ENCODE measurements around the gene WNT11.
"Not testable (repeated sequence)": the region's sequence is repeated elsewhere in the genome, so short reads cannot be mapped to it uniquely, and the experiment has no call there.

The WNT11 gene

GRCh38 chr11:76201056-76201455 lies 5.2 kb downstream of the WNT11 start:
- no peak for DNase-seq

GRCh38 chr11:76200006-76200940 lies 6.0 kb downstream of the WNT11 start:
- DNase-seq = no peak

- DNase-seq = not testable (repeated sequence)
Observed at GRCh38 chr11:76198691-76199090, 7.6 kb downstream of the WNT11 start.

- DNase-seq = no peak
Observed at GRCh38 chr11:76197941-76198640, 8.2 kb downstream of the WNT11 start.

GRCh38 chr11:76197332-76197731 lies 9.0 kb downstream of the WNT11 start:
- no peak for DNase-seq

- no peak for DNase-seq
Observed at GRCh38 chr11:76196849-76197248, 9.5 kb downstream of the WNT11 start.

- no peak for DNase-seq
Observed at GRCh38 chr11:76194872-76195668, 11.2 kb downstream of the WNT11 start.

GRCh38 chr11:76193219-76193618 lies 13.1 kb downstream of the WNT11 start:
- peak; percentile 25 for DNase-seq

GRCh38 chr11:76190376-76190775 lies 15.9 kb downstream of the WNT11 start:
- no peak for DNase-seq

GRCh38 chr11:76189682-76190081 lies 16.6 kb downstream of the WNT11 start:
- DNase-seq = no peak

GRCh38 chr11:76188873-76189272 lies 17.4 kb downstream of the WNT11 start:
- no peak for DNase-seq

- DNase-seq = no peak
Observed at GRCh38 chr11:76186776-76187279, 19.5 kb downstream of the WNT11 start.

- DNase-seq = peak; percentile 46
Observed at GRCh38 chr11:76185931-76186401, 20.3 kb downstream of the WNT11 start.

GRCh38 chr11:76185511-76185910 lies 20.8 kb downstream of the WNT11 start:
- DNase-seq = no peak

- no peak for DNase-seq
Observed at GRCh38 chr11:76184551-76184993, 21.7 kb downstream of the WNT11 start.

GRCh38 chr11:76181371-76181770 lies 24.9 kb downstream of the WNT11 start:
- no peak for DNase-seq

GRCh38 chr11:76179147-76179546 lies 27.2 kb downstream of the WNT11 start:
- no peak for DNase-seq

GRCh38 chr11:76177250-76177686 lies 29.0 kb downstream of the WNT11 start:
- DNase-seq = no peak

- DNase-seq = no peak
Observed at GRCh38 chr11:76176463-76176862, 29.8 kb downstream of the WNT11 start.

GRCh38 chr11:76175783-76176182 lies 30.5 kb downstream of the WNT11 start:
- DNase-seq = no peak

- DNase-seq = no peak
Observed at GRCh38 chr11:76174330-76174729, 32.0 kb downstream of the WNT11 start.

GRCh38 chr11:76173663-76174062 lies 32.6 kb downstream of the WNT11 start:
- DNase-seq = no peak

GRCh38 chr11:76172583-76172982 lies 33.7 kb downstream of the WNT11 start:
- peak; percentile 79 for DNase-seq
